K562 (cell line): ENCODE results near the gene RPL26. TPM values are rescaled to one million over a fixed set of nuclear protein-coding genes. Genes with fewer than 3 reads are reported as not detected.

Experiments used
- ATAC-seq: fragments of 200-7000 bp; cut with Tn5 transposase; 3 replicates; pipeline ENCODE4 v1.9.1; 2020; ENCODE audit warnings: moderate library complexity
- BruUV-seq: library from RNA; stranded (reverse); fragments of 400-500 nt; replicated peaks from 2 replicates; lab custom pipeline; 2021; lab: Mats Ljungman, UMichigan
- CTCF ChIA-PET: fragments of 300-600 bp; formaldehyde crosslinking; extraction: SDS; loops from one replicate; lab custom pipeline; 2021; ENCODE audit warnings: low intra/inter-chr PET ratio; lab: Yijun Ruan, JAX
- POLR2A ChIA-PET: fragments of 300-600, 350-650 bp; sonication (Branson Sonifier 250); formaldehyde crosslinking; extraction: SDS; loops from one replicate; lab custom pipeline; 2021; ENCODE audit warnings: antibody characterized with exemption, inconsistent platforms; lab: Yijun Ruan, JAX
- DNase-seq, 4 experiments: peaks; one replicate each; pipeline versions ENCODE4 v3.0.0 to v3.0.0-alpha.2; 2011 to 2018; ENCODE audit warnings: low spot score in 3 of 4, mixed read lengths in 3 of 4; ENCODE audit errors: extremely low read depth in 1 of 4
- FAIRE-seq: peaks from 2 replicates; lab custom pipeline; 2011; peaks lifted over from hg19 to GRCh38; lab: Jason Lieb, UNC
- H2AFZ ChIP-seq: 2 replicates; pipeline ENCODE4 v1.6.0; 2011; ENCODE audit warnings: low read depth, low read length, control low read depth, inconsistent platforms
- H3K27ac ChIP-seq: fragments of 200-600 bp; 3 replicates; pipeline ENCODE4 v1.8.0; 2011; ENCODE audit warnings: low read depth, mild to moderate bottlenecking, control low read depth, inconsistent platforms, low read length, moderate library complexity, mixed read lengths; ENCODE audit errors: extremely low read depth
- H3K27me3 ChIP-seq, 2 experiments: fragments of 300-600 bp in 1 of 2; 2 replicates in 1 of 2; 3 replicates in 1 of 2; pipeline versions ENCODE4 v1.6.0 to v1.8.0; 2011; ENCODE audit warnings: inconsistent platforms in 2 of 2, low read length in 2 of 2, mild to moderate bottlenecking in 1 of 2, mixed read lengths in 1 of 2, moderate library complexity in 1 of 2; ENCODE audit not compliant: control insufficient read depth in 2 of 2, insufficient read depth in 2 of 2
- H3K36me3 ChIP-seq: fragments of 300-600 bp; 3 replicates; pipeline ENCODE4 v1.8.0; 2011; ENCODE audit warnings: mild to moderate bottlenecking, low read length, inconsistent platforms; ENCODE audit not compliant: control insufficient read depth, insufficient read depth
- H3K4me1 ChIP-seq, 2 experiments: fragments of 200-600 bp in 1 of 2; replicated peaks in 1 of 2; 2 replicates in 1 of 2; 3 replicates in 1 of 2; pipeline versions ENCODE4 v1.5.1 to v1.8.0; 2011; ENCODE audit warnings: inconsistent platforms in 2 of 2, low read length in 2 of 2, mild to moderate bottlenecking in 1 of 2, mixed read lengths in 1 of 2, moderate library complexity in 1 of 2; ENCODE audit not compliant: control insufficient read depth in 2 of 2, insufficient read depth in 2 of 2
- H3K4me2 ChIP-seq: 2 replicates; pipeline ENCODE4 v1.6.1; 2011; ENCODE audit warnings: low read length, control low read depth, inconsistent platforms, mixed read lengths; ENCODE audit not compliant: insufficient read depth
- H3K4me3 ChIP-seq: fragments of 200-600 bp; sonication (generic), shearing (Covaris generic); 2 replicates; pipeline ENCODE4 v1.5.1; 2016; ENCODE audit warnings: control low read depth, inconsistent platforms
- H3K79me2 ChIP-seq: fragments of 200-600 bp; 3 replicates; pipeline ENCODE4 v1.8.0; 2011; ENCODE audit warnings: low read length, inconsistent platforms; ENCODE audit not compliant: control insufficient read depth, insufficient read depth
- H3K9ac ChIP-seq, 2 experiments: 2 replicates each; pipeline versions ENCODE4 v1.6.0 to v1.6.1; 2011; ENCODE audit warnings: low read depth in 2 of 2, low read length in 2 of 2, control low read depth in 1 of 2, inconsistent platforms in 1 of 2, mild to moderate bottlenecking in 1 of 2, mixed read lengths in 1 of 2; ENCODE audit not compliant: insufficient read depth in 1 of 2
- H3K9me1 ChIP-seq: one replicate; pipeline ENCODE4 v1.6.0; 2011; ENCODE audit warnings: inconsistent platforms, mild to moderate bottlenecking, low read length, moderate library complexity; ENCODE audit not compliant: control insufficient read depth, insufficient read depth
- H3K9me3 ChIP-seq: replicated peaks from 2 replicates; pipeline ENCODE4 v1.5.1; 2011; ENCODE audit warnings: low read depth, low read length, inconsistent platforms; ENCODE audit not compliant: control insufficient read depth, insufficient read depth
- H4K20me1 ChIP-seq: replicated peaks from 2 replicates; pipeline ENCODE4 v1.6.1; 2011; ENCODE audit warnings: low read length, inconsistent platforms, mixed read lengths; ENCODE audit not compliant: control insufficient read depth, insufficient read depth
- CCNT2 ChIP-seq: IDR thresholded peaks from 2 replicates; pipeline ENCODE4 v1.6.1; 2011; ENCODE audit warnings: borderline replicate concordance, low read depth, mild to moderate bottlenecking, moderate library complexity, mixed read lengths, low read length; ENCODE audit not compliant: insufficient read length; ENCODE audit errors: extremely low read depth
- FOXA3 ChIP-seq, 2 experiments: fragments of 450-650 bp in 1 of 2; sonication (generic) in 1 of 2; formaldehyde crosslinking; IDR thresholded peaks in 1 of 2; conservative IDR thresholded peaks in 1 of 2; 2 replicates each; pipeline versions ENCODE4 v1.4.0 to v1.8.0; 2020 to 2022; ENCODE audit warnings: mild to moderate bottlenecking in 2 of 2, missing genetic modification reagents in 1 of 2
- LEF1 ChIP-seq: fragments of 450-650 bp; IDR thresholded peaks from 2 replicates; pipeline ENCODE4 v1.6.1; 2016; ENCODE audit warnings: mild to moderate bottlenecking
- NRF1 ChIP-seq, 2 experiments: fragments of 450-650 bp; IDR thresholded peaks in 1 of 2; conservative IDR thresholded peaks in 1 of 2; 2 replicates each; pipeline ENCODE4 v1.6.1; 2014; ENCODE audit warnings: mild to moderate bottlenecking in 2 of 2
- SMAD1 ChIP-seq: fragments of 150-350 bp; IDR thresholded peaks from 2 replicates; pipeline ENCODE4 v1.6.1; 2014; ENCODE audit warnings: low read length, low read depth; ENCODE audit not compliant: partially characterized antibody
- SMARCB1 ChIP-seq: IDR thresholded peaks from 2 replicates; pipeline ENCODE4 v1.6.1; 2011; ENCODE audit warnings: improper control_type of control experiment, low read depth; ENCODE audit not compliant: insufficient read length
- TSC22D4 ChIP-seq: fragments of 450-650 bp; IDR thresholded peaks from 2 replicates; pipeline ENCODE4 v1.6.1; 2016; ENCODE audit warnings: missing genetic modification characterization, missing biosample characterization, control low read depth
- WGBS: fragments of 100-300 bp; shearing (Covaris generic); methylation state at CpG from one replicate; pipeline ENCODE4 v1.1.6; 2016; ENCODE audit warnings: low coverage, mixed read lengths; ENCODE audit not compliant: insufficient coverage; ENCODE audit errors: missing lambda C conversion rate; 5-methylcytosine and 5-hydroxymethylcytosine counted together
- in situ Hi-C: fragments of 300-500 bp; cut with MboI; formaldehyde crosslinking; loops from 4 replicates; pipeline ENCODE4 v1.15.0; 2018; ENCODE audit warnings: inconsistent platforms, mixed read lengths
- intact Hi-C: fragments of 100-400 bp; cut with micrococcal nuclease; formaldehyde crosslinking; loops from 2 replicates; pipeline ENCODE4 v1.14.2; 2022
- polyA plus RNA-seq, 8 experiments: library from polyadenylated mRNA; depleted of rRNA in 4 of 8; stranded (reverse) in 5 of 8; unstranded in 3 of 8; fragments of >200 nt; fragmentation: Nextera tagmentation in 2 of 8; fragmentation: Illumina TruSeq in 1 of 8; extraction: Ambion mirVana in 2 of 8; extraction: Trizol in 1 of 8; gene quantifications; 2 replicates each; pipeline versions ENCODE4 v1.2.1 to v1.2.3, GENCODE V29; 2011 to 2014; ENCODE audit warnings: inconsistent platforms in 1 of 8, missing spikeins in 1 of 8
- total RNA-seq, 7 experiments: library from RNA; depleted of rRNA in 6 of 7; stranded (reverse); fragments of >200 nt in 6 of 7; fragmentation: Illumina TruSeq in 2 of 7; extraction: Trizol in 2 of 7; gene quantifications; 2 replicates each; pipeline versions ENCODE4 v1.2.1 to v1.2.3, GENCODE V29; 2011 to 2021; ENCODE audit warnings: low replicate concordance in 1 of 7
- TF ChIP-seq, protein P1 (sequence below): fragments of 450-650 bp; formaldehyde crosslinking; IDR thresholded peaks from 2 replicates; pipeline ENCODE4 v1.4.0; 2020; ENCODE audit warnings: mild to moderate bottlenecking, moderate library complexity
- TF ChIP-seq, protein P2 (sequence below), 2 experiments: fragments of 450-650 bp; IDR thresholded peaks; 2 replicates each; pipeline ENCODE4 v1.6.1; 2016
- TF ChIP-seq, protein P3 (sequence below): fragments of 450-650 bp; IDR thresholded peaks from 2 replicates; pipeline ENCODE4 v1.7.1; 2018; ENCODE audit warnings: mild to moderate bottlenecking, low read depth; ENCODE audit not compliant: partially characterized antibody
- TF ChIP-seq, protein P4 (sequence below), 3 experiments: fragments of 200-800 bp in 1 of 3; sonication (Bioruptor generic) in 1 of 3; sonication (generic) in 1 of 3; formaldehyde crosslinking in 1 of 3; IDR thresholded peaks; 2 replicates each; pipeline versions ENCODE4 v1.6.1 to v1.8.0; 2016 to 2022; ENCODE audit warnings: mild to moderate bottlenecking in 2 of 3, missing compliant biosample characterization in 2 of 3, missing genetic modification characterization in 2 of 3, missing genetic modification reagents in 1 of 3
- TF ChIP-seq, protein P5 (sequence below), 2 experiments: fragments of 450-650 bp in 1 of 2; sonication (generic) in 1 of 2; formaldehyde crosslinking; conservative IDR thresholded peaks; 2 replicates each; pipeline versions ENCODE4 v1.4.0 to v1.8.1; 2020 to 2022; ENCODE audit warnings: mild to moderate bottlenecking in 1 of 2, missing genetic modification reagents in 1 of 2

The RPL26 gene
- total and polyA plus RNA-seq, 9 of the 15 experiments (the other 6 are each of a cell fraction or from before 2014, with no cell fraction given), result 1,474 to 4,074 (median 2,904) TPM

DNA sequence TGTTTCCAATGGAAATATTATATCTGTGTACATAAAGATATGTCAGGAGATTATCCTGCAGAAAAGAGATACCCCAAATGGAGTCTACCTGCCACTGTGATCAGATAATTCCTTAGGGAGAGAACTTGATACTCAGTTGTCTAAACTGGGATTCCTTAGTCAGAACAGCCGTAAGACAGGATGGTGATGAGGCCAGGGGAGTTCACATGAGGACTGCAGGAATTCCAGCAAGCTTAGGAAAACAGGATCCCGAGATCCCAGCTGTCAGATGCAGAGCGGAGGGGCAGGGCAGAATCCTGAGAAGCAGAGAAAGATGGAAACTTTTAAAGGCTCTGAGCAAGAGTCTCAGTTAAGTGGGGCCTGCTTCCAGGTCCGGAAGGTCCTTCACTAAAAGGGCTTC, 11.2 kb downstream of the RPL26 start:
- Histone ChIP-seq H3K27me3 (no peaks in the 10 kb centered on the region), H2AFZ (no peak overlapping the region), H3K4me2 (no peak overlapping the region), H3K4me1 (peaks cover 10 to 16% of the 10 kb centered on the region in 2 experiments; a peak in 4 of 5 replicates), H3K9me1 (no peaks in the 10 kb centered on the region), H3K4me3 (no peak overlapping the region), H3K79me2 (no peaks in the 10 kb centered on the region), H3K9ac (no peak overlapping the region), H3K9me3 (no peaks in the 10 kb centered on the region), H3K27ac (no peak overlapping the region), H4K20me1 (no peaks in the 10 kb centered on the region), H3K36me3 (peaks cover 5% of the 10 kb centered on the region; the same call in 2 of the 3 replicates)
- DNase-seq, result no peak
- BruUV-seq, result no TSS peak
- ChIA-PET POLR2A (interaction anchor here (1.1 kb wide), 2 partner anchors 10 to 83 kb away, joined by 3 to 4 read pairs; partner anchors contain the start of gene RANGRF), CTCF (no interaction called here)
- intact Hi-C loops, result no loop called here
- WGBS, result 57% methylated on average over 1 of the region's 4 CpGs
- in situ Hi-C loops, result no loop called here
- no peak for FAIRE-seq
- ATAC-seq, result no peak
- TF ChIP-seq SMAD1, result no peak
- TF ChIP-seq, protein P1, sequence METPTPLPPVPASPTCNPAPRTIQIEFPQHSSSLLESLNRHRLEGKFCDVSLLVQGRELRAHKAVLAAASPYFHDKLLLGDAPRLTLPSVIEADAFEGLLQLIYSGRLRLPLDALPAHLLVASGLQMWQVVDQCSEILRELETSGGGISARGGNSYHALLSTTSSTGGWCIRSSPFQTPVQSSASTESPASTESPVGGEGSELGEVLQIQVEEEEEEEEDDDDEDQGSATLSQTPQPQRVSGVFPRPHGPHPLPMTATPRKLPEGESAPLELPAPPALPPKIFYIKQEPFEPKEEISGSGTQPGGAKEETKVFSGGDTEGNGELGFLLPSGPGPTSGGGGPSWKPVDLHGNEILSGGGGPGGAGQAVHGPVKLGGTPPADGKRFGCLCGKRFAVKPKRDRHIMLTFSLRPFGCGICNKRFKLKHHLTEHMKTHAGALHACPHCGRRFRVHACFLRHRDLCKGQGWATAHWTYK (CRISPR knock-in tag), result no peak
- TF ChIP-seq, protein P2, sequence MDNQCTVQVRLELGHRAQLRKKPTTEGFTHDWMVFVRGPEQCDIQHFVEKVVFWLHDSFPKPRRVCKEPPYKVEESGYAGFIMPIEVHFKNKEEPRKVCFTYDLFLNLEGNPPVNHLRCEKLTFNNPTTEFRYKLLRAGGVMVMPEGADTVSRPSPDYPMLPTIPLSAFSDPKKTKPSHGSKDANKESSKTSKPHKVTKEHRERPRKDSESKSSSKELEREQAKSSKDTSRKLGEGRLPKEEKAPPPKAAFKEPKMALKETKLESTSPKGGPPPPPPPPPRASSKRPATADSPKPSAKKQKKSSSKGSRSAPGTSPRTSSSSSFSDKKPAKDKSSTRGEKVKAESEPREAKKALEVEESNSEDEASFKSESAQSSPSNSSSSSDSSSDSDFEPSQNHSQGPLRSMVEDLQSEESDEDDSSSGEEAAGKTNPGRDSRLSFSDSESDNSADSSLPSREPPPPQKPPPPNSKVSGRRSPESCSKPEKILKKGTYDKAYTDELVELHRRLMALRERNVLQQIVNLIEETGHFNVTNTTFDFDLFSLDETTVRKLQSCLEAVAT (IDR thresholded peaks at IDR 0.05), result no peak
- no peak for TF ChIP-seq LEF1
- TF ChIP-seq, protein P3, sequence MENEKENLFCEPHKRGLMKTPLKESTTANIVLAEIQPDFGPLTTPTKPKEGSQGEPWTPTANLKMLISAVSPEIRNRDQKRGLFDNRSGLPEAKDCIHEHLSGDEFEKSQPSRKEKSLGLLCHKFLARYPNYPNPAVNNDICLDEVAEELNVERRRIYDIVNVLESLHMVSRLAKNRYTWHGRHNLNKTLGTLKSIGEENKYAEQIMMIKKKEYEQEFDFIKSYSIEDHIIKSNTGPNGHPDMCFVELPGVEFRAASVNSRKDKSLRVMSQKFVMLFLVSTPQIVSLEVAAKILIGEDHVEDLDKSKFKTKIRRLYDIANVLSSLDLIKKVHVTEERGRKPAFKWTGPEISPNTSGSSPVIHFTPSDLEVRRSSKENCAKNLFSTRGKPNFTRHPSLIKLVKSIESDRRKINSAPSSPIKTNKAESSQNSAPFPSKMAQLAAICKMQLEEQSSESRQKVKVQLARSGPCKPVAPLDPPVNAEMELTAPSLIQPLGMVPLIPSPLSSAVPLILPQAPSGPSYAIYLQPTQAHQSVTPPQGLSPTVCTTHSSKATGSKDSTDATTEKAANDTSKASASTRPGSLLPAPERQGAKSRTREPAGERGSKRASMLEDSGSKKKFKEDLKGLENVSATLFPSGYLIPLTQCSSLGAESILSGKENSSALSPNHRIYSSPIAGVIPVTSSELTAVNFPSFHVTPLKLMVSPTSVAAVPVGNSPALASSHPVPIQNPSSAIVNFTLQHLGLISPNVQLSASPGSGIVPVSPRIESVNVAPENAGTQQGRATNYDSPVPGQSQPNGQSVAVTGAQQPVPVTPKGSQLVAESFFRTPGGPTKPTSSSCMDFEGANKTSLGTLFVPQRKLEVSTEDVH, result no peak
- no peak for TF ChIP-seq NRF1 (conservative IDR thresholded peaks at IDR 0.05 in 1 of 2, IDR thresholded peaks at IDR 0.05 in 1 of 2)
- TF ChIP-seq FOXA3 (CRISPR knock-in tag; conservative IDR thresholded peaks at IDR 0.05 in 1 of 2, IDR thresholded peaks at IDR 0.05 in 1 of 2), result no peak
- TF ChIP-seq, protein P4, sequence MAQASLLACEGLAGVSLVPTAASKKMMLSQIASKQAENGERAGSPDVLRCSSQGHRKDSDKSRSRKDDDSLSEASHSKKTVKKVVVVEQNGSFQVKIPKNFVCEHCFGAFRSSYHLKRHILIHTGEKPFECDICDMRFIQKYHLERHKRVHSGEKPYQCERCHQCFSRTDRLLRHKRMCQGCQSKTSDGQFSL (CRISPR knock-in tag; IDR thresholded peaks at IDR 0.05), result no peak
- TF ChIP-seq, protein P4 (tag; IDR thresholded peaks at IDR 0.05), result no peak
- no peak for TF ChIP-seq SMARCB1
- TF ChIP-seq CCNT2, result no peak
- TF ChIP-seq, protein P5, sequence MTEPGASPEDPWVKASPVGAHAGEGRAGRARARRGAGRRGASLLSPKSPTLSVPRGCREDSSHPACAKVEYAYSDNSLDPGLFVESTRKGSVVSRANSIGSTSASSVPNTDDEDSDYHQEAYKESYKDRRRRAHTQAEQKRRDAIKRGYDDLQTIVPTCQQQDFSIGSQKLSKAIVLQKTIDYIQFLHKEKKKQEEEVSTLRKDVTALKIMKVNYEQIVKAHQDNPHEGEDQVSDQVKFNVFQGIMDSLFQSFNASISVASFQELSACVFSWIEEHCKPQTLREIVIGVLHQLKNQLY (CRISPR knock-in tag; conservative IDR thresholded peaks at IDR 0.05), result no peak
- TF ChIP-seq TSC22D4, result no peak
